ENCODE results near the gene GCFC2. TPM values are rescaled to one million over a fixed set of nuclear protein-coding genes. Genes with fewer than 3 reads are reported as not detected.

Gene GCFC2
- total and polyA plus RNA-seq, 2 experiments from 2014 or later: 15.5 to 28.8 TPM

DNA sequence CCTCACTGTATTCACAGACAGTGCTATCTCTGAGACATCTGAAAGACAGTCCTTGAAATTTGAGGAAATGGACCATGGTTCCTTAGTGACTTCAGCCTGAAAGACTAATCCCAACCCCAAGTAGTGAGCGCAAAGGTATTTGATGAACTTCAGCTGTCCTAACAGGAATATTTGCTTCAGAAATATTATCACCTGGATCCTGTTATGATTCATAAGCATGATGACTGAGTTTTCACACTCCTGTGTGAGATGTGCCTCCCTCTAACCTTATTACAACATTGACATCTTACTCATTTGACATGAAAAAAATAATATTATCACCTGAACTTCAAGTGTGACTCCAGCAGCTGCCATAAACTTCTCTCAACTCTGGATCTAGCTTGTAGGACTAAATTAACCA, 75.8 kb downstream of the GCFC2 start:
- H2AFZ ChIP-seq: no peak overlapping the region
- no peaks in the 10 kb centered on the region for H3K9me2 ChIP-seq (replicated peaks; ENCODE audit: insufficient read depth)
- 68% methylated on average over 1 of the region's 1 CpG for WGBS (ENCODE audit: low lambda C conversion rate, missing lambda C conversion rate)
- H3K4me3 ChIP-seq: no peak overlapping the region
- no peak overlapping the region for H3K4me2 ChIP-seq
- TF ChIP-seq EZH2phosphoT487 (IDR thresholded peaks at IDR 0.05; ENCODE audit: low read depth, severe bottlenecking, unreplicated experiment) (no peak), EZH2 (IDR thresholded peaks at IDR 0.05; ENCODE audit: borderline replicate concordance) (no peak)
- TF ChIP-seq, protein P1, sequence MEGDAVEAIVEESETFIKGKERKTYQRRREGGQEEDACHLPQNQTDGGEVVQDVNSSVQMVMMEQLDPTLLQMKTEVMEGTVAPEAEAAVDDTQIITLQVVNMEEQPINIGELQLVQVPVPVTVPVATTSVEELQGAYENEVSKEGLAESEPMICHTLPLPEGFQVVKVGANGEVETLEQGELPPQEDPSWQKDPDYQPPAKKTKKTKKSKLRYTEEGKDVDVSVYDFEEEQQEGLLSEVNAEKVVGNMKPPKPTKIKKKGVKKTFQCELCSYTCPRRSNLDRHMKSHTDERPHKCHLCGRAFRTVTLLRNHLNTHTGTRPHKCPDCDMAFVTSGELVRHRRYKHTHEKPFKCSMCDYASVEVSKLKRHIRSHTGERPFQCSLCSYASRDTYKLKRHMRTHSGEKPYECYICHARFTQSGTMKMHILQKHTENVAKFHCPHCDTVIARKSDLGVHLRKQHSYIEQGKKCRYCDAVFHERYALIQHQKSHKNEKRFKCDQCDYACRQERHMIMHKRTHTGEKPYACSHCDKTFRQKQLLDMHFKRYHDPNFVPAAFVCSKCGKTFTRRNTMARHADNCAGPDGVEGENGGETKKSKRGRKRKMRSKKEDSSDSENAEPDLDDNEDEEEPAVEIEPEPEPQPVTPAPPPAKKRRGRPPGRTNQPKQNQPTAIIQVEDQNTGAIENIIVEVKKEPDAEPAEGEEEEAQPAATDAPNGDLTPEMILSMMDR (IDR thresholded peaks at IDR 0.05; ENCODE audit: poor library complexity): no peak
- DNase-seq (ENCODE audit: low spot score): no peak
- H3K4me1 ChIP-seq (ENCODE audit: insufficient read depth): no peaks in the 10 kb centered on the region
- H3K36me3 ChIP-seq (replicated peaks; ENCODE audit: insufficient read depth, low read depth): no peaks in the 10 kb centered on the region
- no peaks in the 10 kb centered on the region for H3K9me3 ChIP-seq (ENCODE audit: low read depth)
- no peaks in the 10 kb centered on the region for H3K79me2 ChIP-seq
- H3K27ac ChIP-seq: no peak overlapping the region
- no peaks in the 10 kb centered on the region for H4K20me1 ChIP-seq (ENCODE audit: insufficient read depth, poor library complexity, severe bottlenecking)
- no peaks in the 10 kb centered on the region for H3K27me3 ChIP-seq

DNA sequence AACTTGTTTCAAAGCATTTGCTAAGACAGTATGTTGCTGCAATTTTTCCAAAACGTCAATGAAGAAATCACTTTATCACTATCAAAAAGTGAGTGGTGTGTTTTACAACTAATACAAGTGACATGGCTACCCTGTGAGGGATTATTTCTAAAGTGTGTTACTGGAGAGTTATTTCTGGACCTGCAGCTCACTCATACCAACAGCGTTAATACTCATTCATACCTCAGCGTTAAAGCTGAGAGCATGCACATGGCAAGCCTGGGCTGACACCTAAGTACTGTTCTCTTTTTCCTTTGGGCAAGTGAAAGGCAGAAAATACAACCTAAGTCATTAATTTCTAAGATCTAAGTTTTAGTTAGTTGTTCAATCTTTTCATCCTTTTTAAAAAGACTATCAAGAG, 77.1 kb downstream of the GCFC2 start:
- H3K9me2 ChIP-seq (replicated peaks; ENCODE audit: insufficient read depth): no peaks in the 10 kb centered on the region

DNA sequence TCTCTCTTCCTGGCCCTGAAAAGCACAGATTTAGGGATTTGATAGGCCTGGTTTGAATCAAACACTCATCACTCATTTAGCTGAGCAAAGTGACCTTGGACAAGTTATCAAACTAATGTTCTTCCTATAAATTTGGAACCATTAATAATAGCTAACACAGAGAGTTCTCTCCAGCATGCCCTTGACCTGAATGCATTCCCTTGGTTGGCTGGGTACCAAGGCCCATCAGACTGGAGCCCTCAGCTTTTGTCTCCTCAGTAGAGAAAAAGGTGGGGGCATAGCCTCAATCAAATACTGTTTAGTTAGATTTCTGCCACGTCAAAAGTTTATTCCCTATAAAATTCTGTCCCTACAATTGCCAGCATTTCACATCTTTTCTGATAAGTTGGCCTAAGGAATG, 77.9 kb downstream of the GCFC2 start:
- Histone ChIP-seq H3K27ac (no peak overlapping the region), H3K4me2 (no peak overlapping the region), H3K9me2 (replicated peaks; ENCODE audit: insufficient read depth) (no peaks in the 10 kb centered on the region), H3K27me3 (no peaks in the 10 kb centered on the region), H3K9me3 (ENCODE audit: low read depth) (no peaks in the 10 kb centered on the region), H3K79me2 (no peaks in the 10 kb centered on the region), H3K4me1 (ENCODE audit: insufficient read depth) (no peaks in the 10 kb centered on the region), H3K36me3 (replicated peaks; ENCODE audit: insufficient read depth, low read depth) (no peaks in the 10 kb centered on the region), H3K4me3 (no peak overlapping the region), H4K20me1 (ENCODE audit: insufficient read depth, poor library complexity, severe bottlenecking) (no peaks in the 10 kb centered on the region), H2AFZ (no peak overlapping the region)
- WGBS (ENCODE audit: low lambda C conversion rate, missing lambda C conversion rate): 89% methylated on average over 1 of the region's 1 CpG
- TF ChIP-seq, protein P1 (IDR thresholded peaks at IDR 0.05; ENCODE audit: poor library complexity): no peak
- TF ChIP-seq EZH2phosphoT487 (IDR thresholded peaks at IDR 0.05; ENCODE audit: low read depth, severe bottlenecking, unreplicated experiment): no peak
- no peak for TF ChIP-seq EZH2 (IDR thresholded peaks at IDR 0.05; ENCODE audit: borderline replicate concordance)
- DNase-seq (ENCODE audit: low spot score): no peak

More for the DNA sequence above, 77.1 kb downstream of the GCFC2 start:
- Histone ChIP-seq H4K20me1 (ENCODE audit: insufficient read depth, poor library complexity, severe bottlenecking) (no peaks in the 10 kb centered on the region), H3K9me3 (ENCODE audit: low read depth) (no peaks in the 10 kb centered on the region), H3K4me2 (no peak overlapping the region), H3K4me1 (ENCODE audit: insufficient read depth) (no peaks in the 10 kb centered on the region), H3K27me3 (no peaks in the 10 kb centered on the region), H2AFZ (no peak overlapping the region), H3K36me3 (replicated peaks; ENCODE audit: insufficient read depth, low read depth) (no peaks in the 10 kb centered on the region), H3K27ac (no peak overlapping the region), H3K79me2 (no peaks in the 10 kb centered on the region), H3K4me3 (no peak overlapping the region)
- no peak for DNase-seq (ENCODE audit: low spot score)
- WGBS (ENCODE audit: low lambda C conversion rate, missing lambda C conversion rate): 83% methylated on average over 3 of the region's 3 CpGs
- TF ChIP-seq, protein P1 (IDR thresholded peaks at IDR 0.05; ENCODE audit: poor library complexity): no peak
- TF ChIP-seq EZH2 (IDR thresholded peaks at IDR 0.05; ENCODE audit: borderline replicate concordance) (no peak), EZH2phosphoT487 (IDR thresholded peaks at IDR 0.05; ENCODE audit: low read depth, severe bottlenecking, unreplicated experiment) (no peak)
